ENCODE results near the gene GTF2A1L. TPM values are rescaled to one million over a fixed set of nuclear protein-coding genes. Genes with fewer than 3 reads are reported as not detected.

The GTF2A1L gene, protein sequence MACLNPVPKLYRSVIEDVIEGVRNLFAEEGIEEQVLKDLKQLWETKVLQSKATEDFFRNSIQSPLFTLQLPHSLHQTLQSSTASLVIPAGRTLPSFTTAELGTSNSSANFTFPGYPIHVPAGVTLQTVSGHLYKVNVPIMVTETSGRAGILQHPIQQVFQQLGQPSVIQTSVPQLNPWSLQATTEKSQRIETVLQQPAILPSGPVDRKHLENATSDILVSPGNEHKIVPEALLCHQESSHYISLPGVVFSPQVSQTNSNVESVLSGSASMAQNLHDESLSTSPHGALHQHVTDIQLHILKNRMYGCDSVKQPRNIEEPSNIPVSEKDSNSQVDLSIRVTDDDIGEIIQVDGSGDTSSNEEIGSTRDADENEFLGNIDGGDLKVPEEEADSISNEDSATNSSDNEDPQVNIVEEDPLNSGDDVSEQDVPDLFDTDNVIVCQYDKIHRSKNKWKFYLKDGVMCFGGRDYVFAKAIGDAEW
- total RNA-seq = 1 to 10 TPM in 1 of 4 donors, under 1 TPM in 1, not detected in 2; 0.67 to 4.2 TPM

DNA sequence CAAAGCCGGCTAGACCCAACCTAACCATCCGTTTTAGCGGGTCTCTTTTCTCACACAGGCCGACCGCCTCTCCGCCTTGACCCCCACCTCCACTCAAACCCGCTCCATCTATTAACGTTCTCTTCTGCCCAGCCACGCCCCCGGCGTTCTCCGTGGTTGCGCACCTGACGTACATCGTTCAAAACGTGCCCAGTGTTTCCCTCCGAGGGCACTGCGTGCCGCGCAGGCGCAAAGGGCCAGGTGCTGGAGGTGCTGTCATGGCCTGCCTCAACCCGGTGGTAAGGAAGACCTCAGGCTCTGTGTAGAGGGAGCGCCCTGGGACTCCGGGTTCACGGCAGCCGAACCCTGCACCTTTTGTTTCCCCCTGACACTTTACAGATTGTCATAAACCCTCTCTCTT is at the start of gene GTF2A1L:
GTF2A1L (plus strand) TSS at position 239 of the 400 bp plus-strand sequence; CDS start at position 258, 19 bp downstream.
- Histone ChIP-seq H3K27ac (no peak within 1 kb of the TSS), H3K4me1 (no peaks in the 10 kb centered on the region), H3K27me3 (no peaks in the 10 kb centered on the region), H3K9me3 (no peaks in the 10 kb centered on the region), H3K36me3 (no peaks in the 10 kb centered on the region), H3K4me3 (replicated peaks in 1 of 3) (no peak within 1 kb of the TSS)
- WGBS, 2 donors = 70 to 78% methylated on average over 26 of the region's 26 CpGs
- no peak for DNase-seq
- TF ChIP-seq, protein P1, sequence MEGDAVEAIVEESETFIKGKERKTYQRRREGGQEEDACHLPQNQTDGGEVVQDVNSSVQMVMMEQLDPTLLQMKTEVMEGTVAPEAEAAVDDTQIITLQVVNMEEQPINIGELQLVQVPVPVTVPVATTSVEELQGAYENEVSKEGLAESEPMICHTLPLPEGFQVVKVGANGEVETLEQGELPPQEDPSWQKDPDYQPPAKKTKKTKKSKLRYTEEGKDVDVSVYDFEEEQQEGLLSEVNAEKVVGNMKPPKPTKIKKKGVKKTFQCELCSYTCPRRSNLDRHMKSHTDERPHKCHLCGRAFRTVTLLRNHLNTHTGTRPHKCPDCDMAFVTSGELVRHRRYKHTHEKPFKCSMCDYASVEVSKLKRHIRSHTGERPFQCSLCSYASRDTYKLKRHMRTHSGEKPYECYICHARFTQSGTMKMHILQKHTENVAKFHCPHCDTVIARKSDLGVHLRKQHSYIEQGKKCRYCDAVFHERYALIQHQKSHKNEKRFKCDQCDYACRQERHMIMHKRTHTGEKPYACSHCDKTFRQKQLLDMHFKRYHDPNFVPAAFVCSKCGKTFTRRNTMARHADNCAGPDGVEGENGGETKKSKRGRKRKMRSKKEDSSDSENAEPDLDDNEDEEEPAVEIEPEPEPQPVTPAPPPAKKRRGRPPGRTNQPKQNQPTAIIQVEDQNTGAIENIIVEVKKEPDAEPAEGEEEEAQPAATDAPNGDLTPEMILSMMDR (IDR thresholded peaks at IDR 0.05) = no peak
- TF ChIP-seq POLR2A (IDR thresholded peaks at IDR 0.05) = no peak
- intact Hi-C loops (cut with DNase I) = no loop called here

DNA sequence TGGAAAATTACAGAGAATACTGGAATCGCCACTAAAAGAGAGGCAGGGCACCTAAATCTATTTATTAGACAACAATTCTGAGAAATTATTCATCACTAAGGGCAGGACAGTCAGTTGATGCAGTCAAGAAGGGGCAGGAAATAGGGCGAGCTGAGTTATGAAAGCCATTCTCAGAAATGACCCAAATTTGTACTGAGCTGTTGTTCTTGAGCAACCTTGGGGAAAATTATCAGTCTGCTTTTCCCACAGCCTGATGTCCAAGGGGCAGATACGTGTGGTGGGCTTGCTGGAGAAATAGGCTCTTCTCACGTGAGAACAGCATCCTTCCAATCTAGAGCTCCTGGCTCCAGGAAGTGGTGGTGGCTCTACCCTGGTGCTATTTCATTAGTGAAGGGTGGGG is 49.1 kb upstream of the GTF2A1L start:
- TF ChIP-seq POLR2A (IDR thresholded peaks at IDR 0.05) = no peak
- TF ChIP-seq, protein P1 (IDR thresholded peaks at IDR 0.05) = no peak
- Histone ChIP-seq H3K27me3 (no peaks in the 10 kb centered on the region), H3K4me3 (replicated peaks in 1 of 3) (no peak overlapping the region), H3K4me1 (peaks cover 9 to 19% of the 10 kb centered on the region in 2 donors), H3K9me3 (no peaks in the 10 kb centered on the region), H3K36me3 (no peaks in the 10 kb centered on the region), H3K27ac (no peak overlapping the region)
- 72 to 82% methylated on average over 4 of the region's 4 CpGs for WGBS, 2 donors
- no peak for DNase-seq
- intact Hi-C loops (cut with DNase I) = no loop called here

DNA sequence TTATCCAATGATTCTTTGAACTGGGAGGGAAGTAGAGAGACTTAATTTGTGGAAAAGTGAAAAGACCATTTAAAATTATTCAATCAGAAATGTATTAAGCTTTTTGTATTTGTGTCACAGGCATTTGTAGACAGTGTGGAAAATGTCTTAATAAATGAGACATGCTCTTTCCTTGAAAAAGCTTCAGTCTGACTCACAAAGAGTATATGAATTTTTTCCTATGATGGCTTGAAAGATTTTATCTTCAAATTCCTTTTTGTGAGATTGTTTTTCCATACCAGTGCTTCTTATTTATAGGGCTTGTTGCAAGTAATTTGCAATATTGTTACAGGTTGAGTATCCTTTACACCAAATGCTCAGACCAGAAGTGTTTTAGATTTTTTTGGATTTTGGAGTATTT is 48.2 kb upstream of the GTF2A1L start:
- intact Hi-C loops (cut with DNase I) = no loop called here
- Histone ChIP-seq H3K9me3 (no peaks in the 10 kb centered on the region), H3K27ac (no peak overlapping the region), H3K27me3 (no peaks in the 10 kb centered on the region), H3K4me3 (replicated peaks in 1 of 3) (no peak overlapping the region), H3K4me1 (peaks cover 9 to 19% of the 10 kb centered on the region in 2 donors), H3K36me3 (no peaks in the 10 kb centered on the region)
- no peak for DNase-seq
- no peak for TF ChIP-seq POLR2A (IDR thresholded peaks at IDR 0.05)
- TF ChIP-seq, protein P1 (IDR thresholded peaks at IDR 0.05) = no peak

DNA sequence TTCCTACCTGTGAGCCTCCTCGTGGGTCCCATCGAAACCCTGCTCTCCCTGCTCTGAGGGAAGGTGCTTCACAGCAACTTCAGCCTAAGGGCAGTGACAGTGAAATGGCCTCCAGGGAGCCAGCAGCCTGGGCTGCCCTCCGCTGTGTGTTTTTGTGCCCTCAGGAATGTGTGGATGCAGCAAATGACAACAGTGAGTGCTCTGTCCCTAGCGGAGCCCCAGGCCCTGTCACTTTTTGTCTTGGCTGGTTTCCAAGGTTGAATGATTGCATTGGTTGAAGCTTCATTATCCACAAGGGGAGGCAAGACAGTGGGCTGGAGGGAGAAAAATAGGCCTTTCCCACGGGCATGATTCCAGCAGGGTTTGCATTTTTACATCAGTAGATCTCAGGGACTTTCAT is 44.8 kb upstream of the GTF2A1L start:
- intact Hi-C loops (cut with DNase I) = no loop called here
- no peaks in the 10 kb centered on the region for H3K36me3 ChIP-seq

More for the DNA sequence above, 44.8 kb upstream of the GTF2A1L start:
- Histone ChIP-seq H3K27ac (no peak overlapping the region), H3K27me3 (no peaks in the 10 kb centered on the region), H3K9me3 (no peaks in the 10 kb centered on the region), H3K4me1 (peaks cover 0 to 5% of the 10 kb centered on the region in 2 donors), H3K4me3 (replicated peaks in 1 of 3) (no peak overlapping the region)
- no peak for TF ChIP-seq POLR2A (IDR thresholded peaks at IDR 0.05)
- TF ChIP-seq, protein P1 (IDR thresholded peaks at IDR 0.05) = no peak
- 40 to 50% methylated on average over 5 of the region's 5 CpGs for WGBS, 2 donors
- no peak for DNase-seq

Data from thyroid gland (tissue), 4 donors.